NCI-H146 (cell line): ENCODE measurements around the gene ZNF408.
"Not testable (repeated sequence)": the region's sequence is repeated elsewhere in the genome, so short reads cannot be mapped to it uniquely, and the experiment has no call there.

Source experiments
- DNase-seq: peaks from one replicate; lab custom pipeline; 2025; lab: John Stamatoyannopoulos, UW

Gene ZNF408

GRCh38 chr11:46700241-46701077 lies at the start of gene ZNF408, which contains the start of gene ARHGAP1:
ZNF408 (plus strand) TSS chr11:46701031; CDS start chr11:46701048, 17 bp downstream.
ARHGAP1 (minus strand) TSS chr11:46700619; CDS start chr11:46696107, 4,512 bp downstream.
- DNase-seq = peak; percentile 99

GRCh38 chr11:46655631-46656030 lies 45.2 kb upstream of the ZNF408 start:
- DNase-seq = no peak

- DNase-seq = no peak
Observed at GRCh38 chr11:46657186-46657585, 43.6 kb upstream of the ZNF408 start.

- DNase-seq = no peak
Observed at GRCh38 chr11:46658259-46658658, 42.6 kb upstream of the ZNF408 start.

GRCh38 chr11:46659908-46660307 lies 40.9 kb upstream of the ZNF408 start:
- no peak for DNase-seq

GRCh38 chr11:46661836-46662235 lies 39.0 kb upstream of the ZNF408 start:
- no peak for DNase-seq

- no peak for DNase-seq
Observed at GRCh38 chr11:46662366-46662765, 38.5 kb upstream of the ZNF408 start.

GRCh38 chr11:46663277-46663940 lies 37.4 kb upstream of the ZNF408 start:
- DNase-seq = no peak

- no peak for DNase-seq
Observed at GRCh38 chr11:46664612-46665011, 36.2 kb upstream of the ZNF408 start.

GRCh38 chr11:46665356-46665755 lies 35.5 kb upstream of the ZNF408 start:
- no peak for DNase-seq

GRCh38 chr11:46666516-46666915 lies 34.3 kb upstream of the ZNF408 start:
- no peak for DNase-seq

- DNase-seq = no peak
Observed at GRCh38 chr11:46667043-46667481, 33.8 kb upstream of the ZNF408 start.

GRCh38 chr11:46668480-46669085 lies 32.2 kb upstream of the ZNF408 start:
- DNase-seq = no peak

- DNase-seq = no peak
Observed at GRCh38 chr11:46669711-46670139, 31.1 kb upstream of the ZNF408 start.

- not testable (repeated sequence) for DNase-seq
Observed at GRCh38 chr11:46670521-46670920, 30.3 kb upstream of the ZNF408 start.

GRCh38 chr11:46671958-46672315 lies 28.9 kb upstream of the ZNF408 start:
- DNase-seq = no peak

- DNase-seq = no peak
Observed at GRCh38 chr11:46672381-46672839, 28.4 kb upstream of the ZNF408 start.

- DNase-seq = no peak
Observed at GRCh38 chr11:46673713-46674462, 26.9 kb upstream of the ZNF408 start.

- no peak for DNase-seq
Observed at GRCh38 chr11:46674463-46675287, 26.2 kb upstream of the ZNF408 start.

GRCh38 chr11:46675288-46675851 lies 25.5 kb upstream of the ZNF408 start:
- DNase-seq = no peak

GRCh38 chr11:46675949-46676348 lies 24.9 kb upstream of the ZNF408 start:
- no peak for DNase-seq
